ENCODE measurements around the gene INA.

- TF ChIP-seq, protein P1, sequence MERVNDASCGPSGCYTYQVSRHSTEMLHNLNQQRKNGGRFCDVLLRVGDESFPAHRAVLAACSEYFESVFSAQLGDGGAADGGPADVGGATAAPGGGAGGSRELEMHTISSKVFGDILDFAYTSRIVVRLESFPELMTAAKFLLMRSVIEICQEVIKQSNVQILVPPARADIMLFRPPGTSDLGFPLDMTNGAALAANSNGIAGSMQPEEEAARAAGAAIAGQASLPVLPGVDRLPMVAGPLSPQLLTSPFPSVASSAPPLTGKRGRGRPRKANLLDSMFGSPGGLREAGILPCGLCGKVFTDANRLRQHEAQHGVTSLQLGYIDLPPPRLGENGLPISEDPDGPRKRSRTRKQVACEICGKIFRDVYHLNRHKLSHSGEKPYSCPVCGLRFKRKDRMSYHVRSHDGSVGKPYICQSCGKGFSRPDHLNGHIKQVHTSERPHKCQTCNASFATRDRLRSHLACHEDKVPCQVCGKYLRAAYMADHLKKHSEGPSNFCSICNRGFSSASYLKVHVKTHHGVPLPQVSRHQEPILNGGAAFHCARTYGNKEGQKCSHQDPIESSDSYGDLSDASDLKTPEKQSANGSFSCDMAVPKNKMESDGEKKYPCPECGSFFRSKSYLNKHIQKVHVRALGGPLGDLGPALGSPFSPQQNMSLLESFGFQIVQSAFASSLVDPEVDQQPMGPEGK (CRISPR knock-in tag; IDR thresholded peaks at IDR 0.05; ENCODE audit: borderline replicate concordance): no peak
- TF ChIP-seq TOX (CRISPR knock-in tag; IDR thresholded peaks at IDR 0.05; ENCODE audit: borderline replicate concordance) (no peak), ZNF8 (CRISPR knock-in tag; IDR thresholded peaks at IDR 0.05) (no peak), OSR1 (CRISPR knock-in tag; IDR thresholded peaks at IDR 0.05) (no peak), PPARA (CRISPR knock-in tag; IDR thresholded peaks at IDR 0.05; ENCODE audit: borderline replicate concordance) (no peak), ISL1 (CRISPR knock-in tag; IDR thresholded peaks at IDR 0.05) (no peak), ZNF565 (CRISPR knock-in tag; conservative IDR thresholded peaks at IDR 0.05; ENCODE audit: low read depth) (no peak), CREB5 (CRISPR knock-in tag; IDR thresholded peaks at IDR 0.05; ENCODE audit: low read depth) (no peak)
Observed at GRCh38 chr10:103334567-103334966, 57.6 kb downstream of the INA start.

Data from SK-N-SH treated with all-trans-retinoic acid at 6 μM for 48 hours (cell line).